ENCODE measurements around the gene VASN. TPM values are rescaled to one million over a fixed set of nuclear protein-coding genes. Genes with fewer than 3 reads are reported as not detected.
"Not testable (repeated sequence)": the region's sequence is repeated elsewhere in the genome, so short reads cannot be mapped to it uniquely, and the experiment has no call there.

VASN gene
- total RNA-seq, 1 donor from 2014 or later = 16.6 TPM

DNA sequence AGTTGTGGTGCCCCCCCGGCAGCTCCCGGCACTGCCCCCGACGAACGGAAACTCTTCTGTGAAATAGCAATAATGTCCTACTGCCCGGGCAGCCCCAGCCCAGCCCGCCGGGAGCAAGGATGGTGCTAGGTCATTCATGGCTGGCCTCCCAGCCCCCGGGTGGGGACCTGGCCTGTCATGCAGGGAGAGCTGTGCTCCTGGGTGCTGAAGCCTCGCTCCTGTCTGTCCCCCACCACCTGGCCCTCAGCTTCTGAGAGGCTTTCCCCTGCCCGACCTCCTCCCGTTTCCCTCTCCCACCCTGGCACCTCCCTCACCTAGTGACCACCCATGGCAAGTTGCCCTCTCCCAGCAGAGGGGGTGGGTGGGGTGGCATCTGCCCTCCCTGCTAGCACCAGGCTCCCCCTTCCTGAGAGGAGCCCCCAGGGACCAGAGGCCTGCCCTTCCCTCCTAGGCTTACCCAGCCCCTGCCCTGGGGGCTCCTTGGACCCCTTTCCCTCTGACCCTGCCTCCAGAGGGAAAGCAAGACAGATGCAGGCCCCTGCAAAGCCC, 34.0 kb upstream of the VASN start:
- ATAC-seq = no peak

DNA sequence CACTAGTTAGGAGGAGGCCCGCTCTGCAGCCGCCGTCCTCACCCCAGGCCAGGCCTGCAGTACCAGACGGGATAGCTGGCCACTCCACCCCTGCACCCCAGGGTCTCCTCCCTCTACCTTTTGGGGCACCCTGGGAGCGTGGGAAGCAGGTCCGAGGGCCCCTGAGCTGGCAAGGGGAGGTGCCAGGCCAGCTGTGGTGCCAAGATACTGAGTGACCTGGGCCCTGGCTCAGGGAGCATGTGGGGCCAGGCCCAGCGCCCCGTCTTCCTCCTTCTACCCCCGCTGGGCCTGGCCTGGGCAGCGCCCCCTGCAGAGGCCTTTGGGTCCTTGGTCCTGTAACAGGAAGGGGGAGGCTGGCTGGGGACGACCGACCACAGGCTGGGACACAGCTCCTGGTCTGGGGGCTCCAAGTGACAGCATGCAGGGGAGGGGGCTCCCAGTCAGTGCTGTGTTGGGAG, 33.5 kb upstream of the VASN start:
- no peak for ATAC-seq

DNA sequence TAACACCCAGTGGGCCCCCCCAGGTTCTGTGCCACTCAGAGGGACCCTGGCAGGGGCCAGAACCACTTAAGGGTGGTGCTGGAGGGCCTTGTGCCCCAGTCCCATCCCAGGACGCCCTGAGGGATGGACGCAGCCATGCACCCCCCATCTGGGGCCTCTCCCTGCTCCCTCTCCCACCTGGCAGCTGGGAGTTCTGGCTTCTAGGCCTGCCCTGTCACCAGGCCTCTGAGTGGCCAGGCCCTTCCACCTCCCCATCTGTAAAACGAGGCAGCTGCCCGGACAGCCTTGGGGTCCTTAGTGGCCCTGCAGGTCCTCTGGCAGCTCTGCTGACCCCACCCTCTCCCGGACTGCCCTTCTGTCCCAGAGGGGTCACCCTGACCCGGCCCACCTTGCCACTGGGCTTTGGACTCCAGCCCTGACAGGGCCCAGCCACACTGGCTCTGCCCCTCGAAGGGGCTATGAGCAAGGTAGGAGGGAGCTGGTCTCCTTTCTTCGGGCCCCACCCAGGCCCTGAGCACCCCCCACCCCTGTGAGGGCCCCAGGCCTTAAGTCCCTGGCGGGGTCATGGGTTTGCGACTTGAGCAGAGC, 32.8 kb upstream of the VASN start:
- no peak for ATAC-seq

DNA sequence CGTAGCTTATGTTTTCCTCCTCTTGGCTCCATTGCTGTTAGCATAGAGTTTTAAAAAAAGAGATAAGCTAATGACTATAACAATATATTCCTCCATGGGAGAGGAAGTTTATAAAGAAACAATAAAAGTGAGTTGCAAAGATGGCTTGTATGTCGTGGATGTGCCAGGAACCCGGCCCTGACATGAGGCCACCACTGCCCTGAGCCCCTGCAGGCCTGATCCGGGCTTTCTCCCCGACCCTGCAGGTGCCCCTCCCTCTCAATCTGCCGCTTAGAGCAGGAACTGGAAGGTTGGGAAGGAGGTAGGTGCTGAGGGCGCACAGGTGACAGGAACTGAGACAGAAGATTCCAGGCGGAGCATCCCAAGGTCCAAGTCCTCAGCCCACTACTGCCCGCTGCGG, 32.2 kb upstream of the VASN start:
- no peak for ATAC-seq

DNA sequence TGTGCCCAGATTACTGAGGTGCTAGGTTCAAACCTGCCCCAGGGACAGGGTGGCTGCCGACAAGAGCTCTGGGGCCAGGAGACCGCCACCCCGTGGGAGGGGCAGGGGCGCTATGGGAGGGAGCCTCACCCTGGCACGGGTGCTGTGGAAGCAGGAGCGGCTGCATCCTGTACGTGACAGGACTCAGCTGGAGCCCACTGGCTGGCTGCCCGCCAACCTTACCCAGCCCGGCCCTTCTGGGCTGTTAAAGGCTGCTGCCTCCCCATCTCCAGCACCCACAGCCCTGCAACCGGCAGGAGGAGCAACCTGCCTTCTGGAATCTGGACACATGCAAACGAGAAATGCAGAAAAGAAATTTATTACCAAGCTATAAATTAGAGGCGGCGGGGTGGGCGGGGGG, 31.7 kb upstream of the VASN start:
- no peak for ATAC-seq

DNA sequence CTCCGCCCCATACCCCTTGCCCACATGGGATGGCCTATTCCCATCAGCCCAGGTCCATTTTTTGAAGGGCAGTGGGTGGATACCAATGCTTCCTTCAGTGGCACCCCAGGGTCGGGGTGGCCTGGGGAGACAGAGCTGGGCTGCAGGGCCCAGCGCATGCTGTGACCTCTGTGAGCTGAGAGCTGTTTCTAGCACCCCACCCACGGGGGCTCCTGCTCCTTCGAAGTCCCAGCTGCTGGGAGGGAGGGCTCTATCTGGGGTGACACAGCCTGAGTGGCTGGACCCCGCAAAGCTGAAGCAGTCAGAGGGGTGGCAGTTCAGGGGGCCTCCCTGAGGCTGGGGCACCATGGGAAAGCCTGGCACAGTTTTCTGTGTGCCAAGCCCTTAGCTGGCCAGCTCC, 31.2 kb upstream of the VASN start:
- ATAC-seq = no peak

DNA sequence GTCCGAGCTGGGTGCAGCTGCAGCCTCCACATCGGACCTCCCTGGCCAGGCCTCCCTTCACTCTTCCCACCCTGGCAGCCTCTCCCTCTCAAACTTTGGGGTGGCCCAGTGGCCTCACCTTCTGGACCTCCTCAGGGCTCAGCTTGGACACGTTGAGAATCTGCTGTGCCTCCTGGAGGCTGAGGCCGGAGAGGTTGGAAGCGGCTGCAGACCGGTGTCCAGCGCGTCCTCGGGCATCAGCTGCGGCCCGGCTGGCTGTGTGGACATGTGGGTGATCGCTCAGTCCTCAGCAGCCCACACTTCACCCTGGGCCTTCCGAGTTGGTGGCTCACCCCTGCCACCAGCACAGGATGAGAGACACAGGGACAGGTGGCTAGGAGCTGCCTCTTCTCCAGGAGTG, 30.4 kb upstream of the VASN start:
- no peak for ATAC-seq

DNA sequence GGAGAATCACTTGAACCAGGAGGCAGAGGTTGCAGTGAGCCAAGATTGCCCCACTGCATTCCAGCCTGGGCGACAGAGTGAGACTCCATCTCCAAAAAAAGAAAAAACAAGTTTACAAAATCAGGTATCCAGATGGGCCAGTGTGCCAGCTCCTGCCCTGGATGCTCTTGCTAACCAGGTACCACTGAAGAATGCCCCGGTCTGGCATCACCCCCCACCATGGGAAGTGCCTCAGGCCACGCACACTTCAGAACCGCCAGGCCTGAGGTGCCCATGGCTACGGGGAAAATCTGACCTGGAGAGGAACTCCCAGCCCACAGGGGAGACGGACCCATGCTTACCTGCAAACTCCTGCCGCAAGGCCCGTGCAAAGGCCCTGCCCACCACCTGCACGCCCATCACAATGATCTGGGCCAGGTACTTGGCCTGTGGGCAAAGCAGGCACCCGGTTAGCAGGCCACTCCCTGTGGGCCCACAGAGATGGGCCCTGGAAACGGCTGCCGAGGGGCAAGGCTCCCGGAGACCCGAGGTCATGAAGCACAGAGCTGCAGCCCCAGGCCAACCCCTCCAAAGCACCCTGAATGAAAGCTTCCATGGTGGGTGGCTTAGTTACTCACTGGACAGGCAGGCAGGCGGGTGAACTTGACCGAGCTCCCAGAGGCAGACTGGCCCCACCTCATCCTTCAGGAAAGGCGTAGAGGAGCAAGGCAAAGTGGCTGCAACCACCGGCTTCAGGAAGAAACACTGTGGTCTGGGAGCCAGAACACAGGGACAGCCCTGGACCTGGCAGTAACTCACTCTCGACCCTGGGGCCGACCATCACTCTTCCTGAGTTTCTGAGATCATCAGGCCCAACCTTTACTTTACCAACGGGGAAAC, 28.5 kb upstream of the VASN start:
- ATAC-seq = no peak

DNA sequence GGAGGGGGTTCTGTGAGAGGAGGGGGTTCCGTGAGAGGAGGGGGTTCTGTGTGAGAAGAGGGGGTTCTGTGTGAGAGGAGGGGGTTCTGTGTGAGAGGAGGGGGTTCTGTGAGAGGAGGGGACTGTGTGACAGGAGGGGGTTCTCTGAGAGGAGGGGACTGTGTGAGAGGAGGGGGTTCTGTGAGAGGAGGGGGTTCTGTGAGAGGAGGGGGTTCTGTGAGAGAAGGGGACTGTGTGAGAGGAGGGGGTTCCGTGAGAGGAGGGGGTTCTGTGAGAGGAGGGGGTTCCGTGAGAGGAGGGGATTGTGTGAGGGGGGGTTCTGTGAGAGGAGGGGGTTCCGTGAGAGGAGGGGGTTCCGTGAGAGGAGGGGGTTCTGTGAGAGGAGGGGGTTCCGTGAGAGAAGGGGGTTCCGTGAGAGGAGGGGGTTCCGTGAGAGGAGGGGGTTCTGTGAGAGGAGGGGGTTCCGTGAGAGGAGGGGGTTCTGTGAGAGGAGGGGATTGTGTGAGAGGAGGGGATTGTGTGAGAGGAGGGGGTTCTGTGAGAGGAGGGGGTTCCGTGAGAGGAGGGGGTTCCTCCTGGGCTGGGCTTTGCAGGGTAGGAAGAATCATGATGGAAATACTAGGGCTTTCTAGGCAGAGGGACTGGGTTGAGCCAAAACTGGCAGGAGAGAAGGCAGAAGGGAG, 27.2 kb upstream of the VASN start:
- not testable (repeated sequence) for ATAC-seq

DNA sequence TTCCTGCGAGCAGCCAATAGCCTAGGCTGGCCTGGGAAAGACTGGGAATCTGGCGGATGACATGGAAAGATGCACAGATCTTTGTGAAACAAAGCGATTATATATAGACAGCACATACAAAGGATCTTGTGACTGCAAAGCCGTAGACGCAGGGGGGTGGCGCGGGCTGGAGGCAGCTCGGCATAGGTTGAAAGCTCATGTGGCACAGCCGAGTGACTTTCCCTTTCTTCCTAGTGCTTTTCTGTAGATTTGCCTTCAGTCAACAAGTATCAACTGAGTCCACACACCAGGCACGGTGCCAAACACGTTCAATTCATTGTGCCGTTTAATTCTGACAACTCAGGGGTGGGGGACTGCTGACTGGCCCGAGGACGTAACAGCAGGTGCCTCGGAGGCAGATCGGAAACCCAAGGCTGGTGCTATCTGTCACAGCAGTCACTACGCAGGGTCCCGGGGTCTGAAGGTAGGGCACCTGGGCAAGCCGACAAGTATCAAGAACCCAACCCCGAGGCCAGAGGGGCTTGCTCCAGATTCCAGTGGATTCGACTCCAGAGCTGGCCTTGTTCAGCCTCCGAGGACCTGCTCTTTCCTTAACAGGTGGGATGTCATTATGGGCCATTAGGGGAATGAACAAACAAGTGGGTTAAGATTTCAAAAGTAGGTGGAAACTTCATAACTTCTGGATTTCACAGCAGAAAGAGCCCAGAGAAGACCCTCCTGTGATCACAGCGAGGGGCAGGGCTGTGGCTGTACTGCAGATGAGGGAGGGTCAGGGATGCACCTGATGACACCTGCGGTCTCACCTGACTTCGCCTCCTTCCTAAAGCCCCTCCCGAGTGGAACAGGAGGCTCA, 26.4 kb upstream of the VASN start:
- no peak for ATAC-seq

DNA sequence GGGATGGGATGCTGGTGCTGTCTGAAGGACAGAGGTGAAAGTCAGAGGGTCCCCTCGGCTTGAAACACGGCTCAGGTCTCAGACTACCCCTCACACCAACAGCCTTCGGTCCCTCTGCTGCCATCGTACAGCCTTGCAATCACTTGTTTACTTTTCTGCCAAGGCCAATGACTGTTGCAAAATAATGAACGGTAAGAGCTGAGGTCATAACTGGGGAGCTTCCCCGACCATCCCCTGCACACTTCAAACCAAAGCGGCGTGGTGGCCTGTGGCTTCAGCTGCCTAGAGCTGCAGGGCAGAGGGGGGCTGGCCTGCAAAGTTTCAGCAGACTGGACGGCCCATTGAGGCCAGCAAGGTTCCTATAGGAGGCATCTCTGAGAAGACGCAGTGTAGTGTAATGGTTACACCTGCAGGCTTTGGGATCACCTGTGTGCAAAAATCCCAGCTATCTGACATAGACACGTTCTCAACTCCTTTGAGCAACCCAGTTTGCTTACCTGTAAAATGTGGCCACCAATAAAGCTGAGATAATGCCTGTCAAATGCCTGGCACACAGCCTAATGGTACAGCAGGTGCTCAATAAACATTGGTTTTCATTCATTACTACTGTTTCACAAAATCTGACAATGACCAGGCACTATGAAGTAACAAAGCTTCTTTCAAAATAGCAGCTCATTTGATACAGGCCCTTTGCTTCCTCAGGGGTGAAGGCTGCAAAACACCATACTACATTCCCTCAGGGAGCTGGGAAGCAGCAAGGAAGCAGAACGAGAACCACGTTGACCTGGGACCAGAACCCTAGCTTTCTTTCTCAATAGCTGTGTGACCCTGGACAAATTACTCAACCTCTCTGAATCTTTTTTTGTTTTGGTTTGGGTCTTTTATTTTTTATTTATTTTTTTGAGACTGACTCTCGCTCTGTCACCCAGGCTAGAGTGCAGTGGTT, 25.5 kb upstream of the VASN start:
- ATAC-seq = no peak

DNA sequence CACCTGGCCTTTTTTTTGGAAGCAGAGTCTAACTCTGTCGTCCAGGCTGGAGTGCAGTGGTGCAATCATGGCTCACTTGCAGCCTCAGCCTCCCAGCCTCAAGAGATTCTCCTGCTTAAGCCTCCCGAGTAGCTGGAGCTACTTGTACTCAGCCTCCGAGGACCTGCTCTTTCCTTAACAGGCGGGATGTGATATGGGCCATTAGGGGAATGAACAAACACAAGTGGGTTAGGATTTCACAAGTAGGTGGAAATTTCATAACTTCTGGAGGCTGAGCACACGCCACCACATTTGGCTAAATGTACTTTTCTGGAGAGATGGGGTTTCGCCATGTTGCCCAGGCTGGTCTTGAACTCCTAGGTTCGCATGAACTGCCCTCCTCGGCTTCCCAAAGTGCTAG, 24.6 kb upstream of the VASN start:
- ATAC-seq = no peak

DNA sequence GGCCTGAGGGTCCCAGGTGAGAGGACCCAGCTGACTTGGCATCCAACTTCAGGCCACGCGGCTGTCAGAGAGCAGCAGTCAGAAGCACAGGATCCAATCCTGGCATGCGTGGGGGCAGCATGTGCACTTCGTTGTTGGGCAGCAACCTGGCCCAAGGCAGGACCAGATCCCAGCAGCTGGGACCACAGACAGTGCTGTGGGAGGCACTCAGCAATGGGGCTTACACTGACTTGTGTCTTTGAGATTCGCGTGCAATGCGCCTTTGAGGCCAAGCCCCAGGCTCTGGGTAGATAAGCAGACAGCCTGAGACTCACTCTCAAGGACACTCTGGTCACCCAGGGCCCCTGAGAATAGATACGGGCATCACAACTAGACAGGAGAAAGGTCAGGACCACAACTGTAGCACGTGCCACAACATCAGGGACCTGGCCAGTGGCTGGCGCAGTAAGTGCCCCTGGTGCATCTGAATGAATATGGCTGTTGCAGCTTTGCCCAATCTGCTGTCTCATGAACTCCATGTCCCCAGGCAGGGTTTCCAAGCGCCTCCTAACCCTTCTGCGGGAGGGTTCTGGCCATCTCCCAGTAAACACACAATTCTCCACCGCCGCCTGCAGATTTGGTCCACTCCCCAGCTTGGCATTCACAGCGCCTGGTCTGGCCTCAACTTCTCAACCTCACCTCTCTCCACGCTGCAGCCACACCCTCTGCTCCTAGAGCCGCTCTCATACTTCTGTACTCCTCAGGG, 23.7 kb upstream of the VASN start:
- no peak for ATAC-seq

DNA sequence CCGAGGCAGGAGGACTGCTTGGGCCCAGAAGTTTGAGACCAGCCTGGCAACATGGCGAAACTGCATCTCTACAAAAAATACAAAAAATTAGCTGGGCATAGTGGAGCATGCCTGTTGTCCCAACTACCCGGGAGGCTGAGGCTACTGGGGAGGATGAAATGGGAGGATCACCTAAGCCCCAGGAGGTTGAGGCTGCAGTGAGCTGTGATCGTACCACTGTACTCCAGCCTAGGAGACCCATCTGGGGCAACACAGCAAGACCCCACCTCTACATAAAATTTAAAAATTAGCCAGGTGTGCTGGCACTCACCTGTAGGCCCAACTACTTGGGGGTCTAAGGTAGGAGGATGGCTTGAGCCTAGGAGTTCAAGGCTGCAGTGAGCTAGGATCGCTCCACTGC, 22.3 kb upstream of the VASN start:
- ATAC-seq = no peak

DNA sequence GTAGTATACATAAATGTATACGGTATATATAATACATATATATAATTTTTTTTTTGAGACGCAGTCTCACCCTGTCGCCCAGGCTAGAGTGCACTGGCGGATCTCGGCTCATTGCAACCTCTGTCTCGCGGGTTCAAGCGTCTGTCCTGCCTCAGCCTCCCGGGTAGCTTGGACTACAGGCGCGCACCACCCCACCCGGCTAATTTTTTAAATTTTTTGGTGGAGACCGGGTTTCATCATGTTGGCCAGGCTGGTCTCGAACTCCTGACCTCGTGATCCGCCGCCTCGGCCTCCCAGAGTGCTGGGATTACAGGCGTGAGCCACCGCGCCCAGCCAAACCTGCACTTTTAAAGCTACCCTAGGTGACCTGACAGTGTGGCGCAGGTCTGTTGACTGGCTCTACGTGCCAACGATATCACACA, 21.3 kb upstream of the VASN start:
- ATAC-seq = peak; percentile 30

DNA sequence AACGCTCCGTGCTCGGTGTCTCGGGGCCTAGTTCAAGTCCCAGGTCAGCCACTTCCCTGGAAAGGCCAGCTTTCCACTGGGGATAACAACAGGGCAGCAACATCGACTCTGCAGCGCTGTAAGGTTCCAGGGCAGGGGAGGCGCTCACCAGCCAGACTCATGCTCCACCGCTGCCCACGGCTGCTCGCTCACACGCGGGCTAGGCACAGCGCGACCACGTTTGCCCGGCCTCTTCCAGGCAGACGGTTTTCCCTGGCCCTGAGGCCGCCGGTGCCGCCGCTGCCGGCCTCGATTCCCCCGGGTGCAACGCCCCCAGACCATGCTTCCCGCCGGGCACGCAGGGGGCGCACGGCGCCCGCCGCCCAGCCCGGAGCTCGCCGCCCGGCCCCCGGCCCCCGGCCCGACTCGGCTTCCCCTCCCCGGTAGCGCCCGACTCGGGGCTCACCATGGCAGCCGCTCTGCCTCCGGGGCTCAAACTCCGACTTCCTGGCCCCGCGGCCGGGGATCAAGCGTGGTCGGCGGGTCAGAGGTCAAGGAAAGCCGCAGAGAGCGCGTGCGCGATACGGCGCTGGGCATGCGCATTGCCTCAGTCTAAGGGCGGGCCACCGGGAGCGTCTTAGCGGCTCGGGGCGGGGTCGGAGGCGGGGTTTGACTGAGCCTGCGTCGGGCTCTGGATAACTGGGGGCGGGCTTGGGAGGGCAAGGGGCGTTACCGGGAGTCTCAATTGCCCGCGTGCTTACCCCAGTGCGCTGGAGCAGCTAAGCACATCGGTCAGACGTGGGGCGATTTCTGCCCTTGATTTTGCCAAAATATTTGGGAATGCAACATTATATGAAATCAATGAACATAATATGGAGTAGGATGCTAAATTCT, 20.6 kb upstream of the VASN start, which contains the start of gene PAM16:
Gene PAM16 (minus strand): TSS at position 535 of the 873 bp plus-strand sequence. CDS start 87 bp downstream, at position 448.
- ATAC-seq = peak; percentile 94

DNA sequence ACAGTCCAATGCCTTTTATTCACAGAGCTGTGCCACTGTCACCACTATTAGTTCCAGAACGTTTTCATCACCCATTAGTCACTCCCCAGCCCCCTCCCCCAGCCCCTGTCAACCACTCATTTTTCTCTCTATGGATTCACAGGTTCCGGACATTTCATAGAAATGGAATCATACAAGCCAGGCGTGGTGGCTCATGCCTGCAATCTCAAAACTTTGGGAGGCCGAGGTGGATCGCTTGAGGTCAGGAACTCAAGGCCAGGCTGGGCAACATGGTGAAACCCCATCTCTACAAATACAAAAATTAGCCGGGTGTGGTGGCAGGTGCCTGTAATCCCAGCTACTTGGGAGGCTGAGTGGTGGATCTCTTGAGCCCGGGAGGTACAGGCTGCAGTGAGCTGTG, 19.8 kb upstream of the VASN start:
- ATAC-seq = no peak

DNA sequence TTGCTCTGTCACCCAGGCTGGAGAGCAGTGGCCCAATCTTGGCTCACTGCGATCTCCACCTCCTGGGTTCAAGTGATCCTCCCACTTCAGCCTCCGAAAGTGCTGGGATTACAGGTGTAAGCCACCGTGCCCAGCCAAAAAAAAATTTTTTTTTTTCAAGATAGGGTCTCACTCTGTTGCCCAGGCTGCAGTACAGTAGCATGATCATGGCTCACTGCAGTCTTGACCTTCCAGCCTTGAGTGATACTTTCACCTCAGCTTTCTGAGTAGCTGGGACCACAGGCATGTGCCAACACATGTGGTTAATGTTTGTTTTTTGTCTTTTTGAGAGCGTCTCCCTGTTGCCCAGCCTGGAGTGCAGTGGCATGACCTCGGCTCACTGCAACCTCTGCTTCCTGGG, 18.8 kb upstream of the VASN start:
- no peak for ATAC-seq

DNA sequence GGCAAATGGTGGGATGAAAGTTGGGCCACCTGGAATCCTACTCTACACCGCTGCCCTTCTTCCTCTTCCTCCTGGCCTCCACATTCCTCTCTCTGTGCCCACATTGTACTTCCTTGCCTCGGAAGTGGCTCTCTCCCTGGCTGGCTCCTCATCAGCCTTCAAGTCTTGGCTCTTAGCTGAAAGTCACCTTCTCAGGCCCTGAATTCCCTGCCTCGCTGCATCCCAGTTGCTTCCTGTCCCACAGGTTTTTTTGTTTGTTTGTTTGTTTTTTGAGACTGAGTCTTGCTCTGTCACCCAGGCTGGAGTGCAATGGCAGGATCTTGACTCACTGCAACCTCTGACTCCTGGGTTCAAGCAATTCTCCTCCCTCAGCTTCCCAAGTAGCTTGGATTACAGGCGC, 18.0 kb upstream of the VASN start:
- ATAC-seq = no peak
